HG02623 (cell line): ENCODE data around the gene SLC9B2.
"Not testable (repeated sequence)": the region's sequence is repeated elsewhere in the genome, so short reads cannot be mapped to it uniquely, and the experiment has no call there.

Experiments
- ATAC-seq: cut with Tn5 transposase; IDR thresholded peaks from one replicate; pipeline ENCODE4 v1.9.1; 2021; ENCODE audit warnings: moderate library complexity; ENCODE audit not compliant: unreplicated experiment

The SLC9B2 gene

DNA sequence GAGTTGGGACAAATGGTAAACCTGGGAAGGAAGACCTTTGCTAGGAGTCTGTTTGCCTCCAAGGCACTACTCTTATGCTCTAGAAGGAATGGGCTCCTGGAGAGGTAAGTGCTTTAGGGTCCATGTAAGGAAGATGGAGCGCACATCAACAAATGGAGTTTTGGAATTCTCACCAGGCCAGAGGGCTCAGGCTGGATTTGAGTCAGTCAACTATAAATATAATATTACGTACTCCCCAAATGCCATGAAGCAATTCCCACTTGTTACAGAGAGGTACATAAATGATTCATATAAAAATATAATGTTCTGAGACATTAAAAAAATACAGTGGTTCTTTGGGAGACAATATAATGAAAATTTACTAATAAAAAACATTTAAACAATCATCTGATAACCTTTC, 55.4 kb downstream of the SLC9B2 start:
- no peak for ATAC-seq

DNA sequence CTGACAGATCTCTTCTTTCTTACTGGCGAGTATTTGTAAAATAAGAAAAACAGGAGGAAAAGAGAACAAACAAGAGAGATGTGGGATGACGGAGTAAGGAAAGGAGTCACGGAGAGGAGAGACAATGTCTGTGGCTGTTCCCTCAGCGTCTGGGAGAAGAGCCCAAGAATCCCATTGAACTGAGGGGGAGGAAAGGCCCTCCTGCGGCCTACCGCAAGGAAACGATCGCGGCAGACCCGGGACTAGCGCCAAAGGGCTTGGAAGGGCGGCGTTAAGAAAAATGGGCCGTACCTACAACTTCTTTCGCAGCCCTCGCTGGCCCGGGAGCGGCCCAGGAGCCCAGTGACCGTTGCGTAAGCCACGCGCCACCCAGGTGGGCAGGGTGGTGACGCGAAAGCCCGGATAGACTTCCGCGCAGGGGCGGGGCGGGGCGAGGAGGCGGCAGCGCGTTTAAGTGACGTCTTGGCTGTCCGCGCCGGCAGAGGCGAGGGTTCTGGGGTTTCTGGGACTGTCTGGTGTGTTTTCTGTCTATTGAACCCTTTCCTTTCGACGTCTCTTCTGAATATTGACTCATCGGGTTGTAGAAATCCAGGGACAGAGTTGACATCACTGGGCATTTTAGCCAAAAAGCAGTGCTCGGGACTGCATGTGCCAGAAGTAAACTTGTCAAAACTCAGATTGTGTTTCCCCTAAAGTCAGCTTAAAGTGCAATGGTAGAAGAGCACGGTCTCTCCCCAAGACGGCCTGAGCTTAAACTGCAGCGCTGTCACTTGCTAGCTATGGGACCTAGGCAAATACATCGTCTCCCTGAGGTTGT, 57.0 kb downstream of the SLC9B2 start, which contains the start of gene SLC9B1:
TSS of gene SLC9B1 (minus strand) at position 398 of the 817 bp plus-strand sequence. CDS start 27,994 bp downstream, outside the sequence.
- ATAC-seq, result peak; percentile 98

DNA sequence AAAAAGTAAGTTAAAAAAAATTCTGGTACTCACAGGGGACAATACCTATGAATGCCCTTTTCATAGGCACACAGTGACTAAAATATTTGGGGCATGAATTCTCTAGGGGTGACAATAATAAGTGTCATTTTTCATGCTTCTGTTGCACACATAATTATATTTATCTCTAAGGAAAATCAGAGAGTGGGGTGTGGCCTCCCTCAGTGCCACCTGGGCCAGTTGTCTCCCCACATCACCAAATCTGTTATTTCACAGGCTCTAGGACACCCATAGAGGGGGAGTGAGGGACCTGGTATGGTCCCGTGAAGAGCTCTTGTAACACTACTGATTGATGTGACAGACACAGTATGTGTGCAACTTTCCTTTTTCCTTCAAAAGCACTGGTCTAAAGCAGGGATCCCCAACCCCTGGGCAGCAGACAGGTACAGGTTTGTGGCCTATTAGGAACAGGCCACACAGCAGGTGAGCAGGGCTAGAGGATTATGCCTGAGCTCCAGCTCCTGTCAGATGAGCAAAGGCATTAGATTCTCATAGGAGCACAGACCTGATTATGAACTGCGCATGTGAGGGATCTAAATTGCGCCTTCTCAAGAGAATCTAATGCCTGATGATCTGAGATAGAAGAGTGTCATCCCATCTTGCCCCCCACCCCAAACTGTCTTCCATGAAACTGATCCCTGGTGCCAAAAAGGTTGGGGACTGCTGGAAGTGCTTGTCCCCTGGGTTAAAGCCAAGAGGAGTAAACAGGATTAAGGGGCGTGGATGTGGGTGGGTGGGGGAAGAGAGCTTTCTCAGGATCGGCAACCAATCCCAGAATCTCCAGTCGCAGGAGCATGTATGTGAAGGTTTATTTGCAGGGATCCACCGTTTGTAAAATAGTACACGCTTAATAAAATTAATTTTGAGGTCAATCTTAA, 57.9 kb downstream of the SLC9B2 start:
- no peak for ATAC-seq

DNA sequence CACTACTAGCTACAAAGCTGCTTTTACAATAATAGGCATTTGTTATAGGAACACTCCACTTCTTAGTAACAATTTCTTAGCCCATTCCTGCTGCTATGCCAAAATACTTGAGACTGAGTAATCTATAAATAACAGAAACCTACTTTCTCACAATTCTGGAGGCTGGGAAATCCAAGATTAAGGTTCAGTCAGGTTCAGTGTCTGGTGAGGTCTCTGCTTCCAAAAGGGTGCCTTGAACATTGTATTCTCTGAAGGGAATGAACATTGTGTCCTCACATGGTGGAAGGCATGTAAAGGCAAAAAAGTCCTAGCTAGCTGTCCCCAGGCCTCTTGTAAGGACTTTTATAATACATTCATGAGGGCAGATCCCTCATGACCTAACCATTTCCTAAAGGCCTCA, 64.0 kb downstream of the SLC9B2 start:
- ATAC-seq, result no peak

DNA sequence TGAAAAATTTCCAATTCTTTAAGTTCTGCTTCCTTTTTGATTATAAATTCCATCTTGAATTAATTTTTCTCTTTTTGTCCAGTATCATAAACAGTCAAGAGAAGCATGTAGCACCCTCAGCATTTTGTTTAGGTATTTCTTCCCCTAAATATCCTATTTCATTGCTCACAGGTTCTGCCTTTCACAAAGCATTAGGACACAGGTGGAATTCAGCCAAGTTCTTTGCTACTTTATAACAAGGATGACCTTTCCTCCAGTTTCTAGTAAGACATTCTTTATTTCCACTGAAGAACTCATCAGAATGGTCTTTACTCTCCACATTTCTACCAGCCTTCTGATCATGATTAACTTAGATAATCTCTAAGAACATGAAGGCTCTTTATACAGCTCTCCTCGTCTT, 64.5 kb downstream of the SLC9B2 start:
- ATAC-seq, result no peak

DNA sequence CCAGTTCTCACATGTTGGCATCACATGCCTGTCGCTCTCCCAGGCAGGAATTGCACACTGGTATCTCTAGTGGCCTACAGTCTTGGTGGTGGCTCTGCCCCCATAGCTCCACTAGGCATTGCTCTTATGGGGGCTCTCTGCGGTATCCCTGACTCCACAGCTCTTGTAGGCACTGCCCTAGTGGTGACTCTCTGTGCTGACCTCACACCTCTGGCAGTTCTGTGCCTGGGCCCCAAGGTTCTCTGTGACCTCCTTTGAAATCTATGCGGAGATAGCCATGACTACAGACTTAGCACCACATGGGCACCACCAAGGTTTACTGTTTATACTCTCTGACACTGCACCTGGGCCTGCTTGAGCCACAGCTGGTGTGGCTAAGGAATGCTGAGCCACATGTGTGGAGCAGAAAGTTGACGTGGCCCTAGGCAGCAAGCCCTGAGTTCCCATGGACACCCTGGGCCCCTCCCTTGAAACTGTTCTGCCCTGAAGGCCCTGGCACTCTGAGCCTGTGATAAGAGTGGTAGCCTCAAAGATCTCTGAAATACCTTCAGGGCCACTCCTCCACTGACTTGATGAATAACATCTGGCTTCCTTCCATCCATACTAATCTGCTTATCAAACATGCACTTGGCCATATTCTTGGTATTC, 65.1 kb downstream of the SLC9B2 start:
- ATAC-seq, result no peak

DNA sequence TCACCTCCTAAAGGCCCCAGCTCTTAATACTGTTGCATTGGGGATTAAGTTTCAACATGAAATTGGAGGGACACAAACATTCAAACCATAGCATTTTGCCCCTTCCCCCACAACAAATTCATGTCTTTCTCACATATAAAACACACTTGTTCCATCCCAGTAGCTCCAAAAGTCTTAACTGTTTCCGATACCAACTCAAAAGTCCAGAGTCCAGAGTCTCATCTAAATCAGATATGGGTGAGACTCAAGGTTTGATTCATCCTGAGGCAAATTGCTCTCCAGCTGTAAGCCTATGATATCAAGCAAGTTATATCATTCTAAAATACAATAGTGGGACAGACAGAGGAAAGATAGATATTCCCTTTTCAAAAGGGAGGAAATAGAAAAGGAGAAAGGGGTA, 65.8 kb downstream of the SLC9B2 start:
- ATAC-seq, result no peak

DNA sequence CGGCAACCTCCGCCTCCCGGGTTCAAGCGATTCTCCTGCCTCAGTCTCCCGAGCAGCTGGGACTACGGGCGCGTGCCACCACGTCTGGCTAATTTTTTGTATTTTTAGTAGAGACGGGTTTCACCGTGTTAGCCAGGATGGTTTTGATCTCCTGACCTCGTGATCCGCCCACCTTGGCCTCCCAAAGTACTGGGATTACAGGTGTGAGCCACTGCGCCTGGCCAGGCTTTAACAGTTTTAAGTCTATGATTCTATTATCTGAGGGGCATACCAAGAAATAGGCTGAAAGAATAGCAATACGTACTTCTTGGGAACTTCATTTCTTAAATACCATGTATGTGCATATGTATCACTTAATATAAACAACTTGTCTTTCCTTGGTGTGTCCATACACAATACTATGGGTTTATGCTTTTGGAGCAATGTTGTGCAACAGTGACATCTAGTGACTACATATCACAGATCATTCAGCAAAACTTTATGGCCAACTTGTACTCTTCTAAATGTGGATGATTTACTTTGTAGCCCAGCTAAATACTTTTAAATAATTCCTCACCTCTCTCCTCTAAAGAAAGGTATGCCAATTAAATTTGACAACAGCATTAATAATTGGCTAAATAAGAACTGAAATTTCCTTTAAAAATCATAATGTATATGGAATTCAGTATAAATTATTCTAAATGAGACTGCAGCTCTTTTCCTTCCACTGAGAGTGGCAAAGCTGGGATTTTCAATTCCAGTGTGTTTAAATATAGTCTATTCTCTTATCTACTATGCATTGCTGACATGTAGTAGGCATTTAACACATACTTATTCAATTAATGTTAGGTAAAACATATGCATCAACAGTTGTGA, 67.5 kb downstream of the SLC9B2 start:
- ATAC-seq, result no peak

DNA sequence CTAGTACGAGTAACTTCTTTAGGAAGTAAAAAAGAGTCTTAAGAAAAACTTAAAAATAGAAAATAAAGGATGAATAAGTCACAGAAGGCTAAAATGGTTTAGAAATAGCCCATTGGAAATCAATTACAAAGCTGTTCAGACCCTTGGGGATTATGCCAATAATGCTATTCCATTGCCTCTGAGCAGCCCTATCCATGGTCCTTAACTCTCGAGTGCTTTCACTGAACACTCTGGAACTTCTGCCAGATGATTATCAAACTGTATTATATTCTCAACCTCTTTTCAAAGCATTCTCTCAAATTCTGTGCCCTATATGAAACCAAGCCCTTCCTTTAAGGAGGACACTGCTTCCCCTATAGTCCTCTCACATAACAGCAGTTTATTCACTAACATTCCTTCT, 74.0 kb downstream of the SLC9B2 start:
- no peak for ATAC-seq

DNA sequence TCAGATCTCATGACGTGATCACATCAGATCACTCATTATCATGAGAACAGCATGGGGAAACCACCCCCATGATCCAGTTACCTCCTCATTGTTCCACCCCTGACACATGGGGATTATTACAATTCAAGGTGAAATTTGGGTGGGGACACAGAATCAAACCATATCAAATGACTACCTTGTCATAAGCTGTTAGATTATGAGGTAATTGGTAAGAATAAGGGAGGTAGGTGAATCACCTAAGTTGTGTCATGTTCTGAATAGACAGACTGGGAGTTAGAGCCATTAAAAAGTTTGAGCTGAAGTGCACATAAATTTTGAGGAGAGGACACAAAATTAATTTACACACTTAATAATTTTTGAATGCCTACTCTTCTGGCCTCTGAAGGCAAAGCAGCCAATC, 81.8 kb downstream of the SLC9B2 start:
- no peak for ATAC-seq

DNA sequence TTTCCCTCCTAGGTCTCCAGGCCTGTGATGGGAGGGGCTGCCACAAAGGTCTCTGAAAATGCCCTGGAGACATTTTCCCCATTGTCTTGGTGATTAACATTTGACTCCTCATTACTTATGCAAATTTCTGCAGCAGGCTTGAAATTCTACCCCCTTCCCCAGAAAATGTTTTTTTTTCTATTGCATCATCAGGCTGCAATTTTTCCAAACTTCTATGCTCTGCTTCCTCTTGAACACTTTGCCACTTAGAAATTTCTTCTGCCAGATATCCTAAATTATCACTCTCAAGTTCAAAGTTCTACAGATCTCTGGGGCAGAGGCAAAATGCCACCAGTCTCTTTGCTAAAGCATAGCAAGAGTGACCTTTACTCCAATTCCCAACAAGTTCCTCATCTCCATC, 82.6 kb downstream of the SLC9B2 start:
- ATAC-seq, result not testable (repeated sequence)

DNA sequence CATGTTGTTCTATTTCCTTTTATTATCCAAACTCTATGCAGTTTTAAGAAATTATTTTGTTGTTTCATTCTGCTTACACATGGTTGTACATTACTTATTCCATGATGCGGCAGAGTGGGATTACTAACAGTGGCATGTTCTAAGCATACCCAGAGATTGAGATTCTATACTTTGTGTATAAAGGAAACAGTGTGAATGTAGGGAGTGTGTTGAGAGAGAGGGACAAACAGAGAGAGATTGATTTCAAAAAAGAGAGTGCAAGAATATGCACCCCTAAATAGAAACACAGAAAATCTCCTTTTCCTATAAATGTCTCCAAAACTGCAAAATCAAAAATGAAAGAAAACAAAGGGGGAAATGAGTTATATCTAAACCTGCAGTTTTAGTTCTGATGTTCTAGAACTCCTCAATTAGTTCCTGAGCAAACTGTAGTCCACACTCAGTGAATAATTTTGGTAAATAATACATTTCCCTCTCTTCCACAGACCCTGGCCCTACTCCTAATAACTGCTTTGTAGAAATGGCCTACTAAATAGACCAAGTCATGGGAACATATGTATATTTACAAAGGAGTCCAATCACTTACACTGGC, 88.0 kb downstream of the SLC9B2 start:
- ATAC-seq, result no peak

DNA sequence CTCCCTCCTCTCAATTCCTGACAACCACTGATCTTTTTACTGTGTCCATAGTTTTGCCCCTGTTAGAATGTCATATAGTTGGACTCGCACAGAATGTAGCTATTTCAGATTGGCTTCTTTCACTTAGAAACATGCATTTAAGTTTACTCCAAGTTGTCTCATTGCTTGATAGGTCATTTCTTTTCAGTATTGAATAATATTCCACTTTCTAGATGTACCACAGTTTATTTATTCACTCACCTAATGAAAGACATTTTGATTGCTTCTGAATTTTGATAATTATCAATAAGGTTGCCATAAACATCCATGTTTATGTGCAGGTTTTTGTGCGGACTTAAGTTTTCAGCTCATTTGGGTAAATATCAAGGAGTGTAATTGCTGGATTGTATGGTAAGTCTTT, 95.6 kb downstream of the SLC9B2 start:
- ATAC-seq, result no peak
